Measurements from ENCODE around the gene EVPL. TPM values are rescaled to one million over a fixed set of nuclear protein-coding genes. Genes with fewer than 3 reads are reported as not detected.

Gene EVPL
- total and polyA plus RNA-seq, 2 donors from 2014 or later: 11.1 to 23.5 TPM

GRCh38 chr17:76000016-76000754 is 26.9 kb downstream of the EVPL start:
- Histone ChIP-seq H3K27me3 (ENCODE audit: control insufficient read depth, insufficient read depth, low read length) (no peaks in the 10 kb centered on the region), H3K9ac (ENCODE audit: low read length in 3 of 3) (no peak overlapping the region), H3K36me3 (ENCODE audit: control insufficient read depth in 2 of 3, insufficient read depth in 3 of 3, low read length in 3 of 3) (no peaks in the 10 kb centered on the region), H3K9me3 (ENCODE audit: control insufficient read depth in 2 of 3, insufficient read depth in 1 of 3, low read length in 3 of 3) (no peaks in the 10 kb centered on the region), H3K4me3 (ENCODE audit: low read length in 3 of 3) (no peak overlapping the region), H3K4me1 (ENCODE audit: control insufficient read depth in 2 of 3, insufficient read depth in 2 of 3, low read depth in 1 of 3, low read length in 3 of 3) (peaks cover 0 to 9% (median 6%) of the 10 kb centered on the region in 3 donors), H3K27ac (ENCODE audit: low read depth in 2 of 2, low read length in 2 of 2) (peak overlapping the region in 1 of 2 donors; percentile 3)
- DNase-seq: peak in 4 of 5 donors; percentile 45 to 76 (median 64)
- FAIRE-seq: no peak
- peak; percentile 54 for TF ChIP-seq CTCF (IDR thresholded peaks at IDR 0.05; ENCODE audit: borderline replicate concordance, extremely low read depth, insufficient read depth)
- intact Hi-C loops (cut with DNase I): loop anchor here (10.0 kb wide), 1 partner anchor 85 kb away; no protein-coding TSS in a partner anchor

- no peak for DNase-seq
- peaks cover 0 to 9% (median 6%) of the 10 kb centered on the region in 3 donors for H3K4me1 ChIP-seq (ENCODE audit: control insufficient read depth in 2 of 3, insufficient read depth in 2 of 3, low read depth in 1 of 3, low read length in 3 of 3)
- intact Hi-C loops (cut with DNase I): no loop called here
- FAIRE-seq: no peak
- H3K9ac ChIP-seq (ENCODE audit: low read length in 3 of 3): peak overlapping the region in 1 of 3 donors; percentile 40
- no peaks in the 10 kb centered on the region for H3K9me3 ChIP-seq (ENCODE audit: control insufficient read depth in 2 of 3, insufficient read depth in 1 of 3, low read length in 3 of 3)
- peak overlapping the region in 1 of 2 donors; percentile 43 for H3K27ac ChIP-seq (ENCODE audit: low read depth in 2 of 2, low read length in 2 of 2)
- H3K27me3 ChIP-seq (ENCODE audit: control insufficient read depth, insufficient read depth, low read length): no peaks in the 10 kb centered on the region
- no peak for TF ChIP-seq CTCF (IDR thresholded peaks at IDR 0.05; ENCODE audit: borderline replicate concordance, extremely low read depth, insufficient read depth)
- no peaks in the 10 kb centered on the region for H3K36me3 ChIP-seq (ENCODE audit: control insufficient read depth in 2 of 3, insufficient read depth in 3 of 3, low read length in 3 of 3)
- H3K4me3 ChIP-seq (ENCODE audit: low read length in 3 of 3): no peak overlapping the region
These were observed 28.7 kb downstream of the EVPL start for GRCh38 chr17:75998327-75998795.

DNA sequence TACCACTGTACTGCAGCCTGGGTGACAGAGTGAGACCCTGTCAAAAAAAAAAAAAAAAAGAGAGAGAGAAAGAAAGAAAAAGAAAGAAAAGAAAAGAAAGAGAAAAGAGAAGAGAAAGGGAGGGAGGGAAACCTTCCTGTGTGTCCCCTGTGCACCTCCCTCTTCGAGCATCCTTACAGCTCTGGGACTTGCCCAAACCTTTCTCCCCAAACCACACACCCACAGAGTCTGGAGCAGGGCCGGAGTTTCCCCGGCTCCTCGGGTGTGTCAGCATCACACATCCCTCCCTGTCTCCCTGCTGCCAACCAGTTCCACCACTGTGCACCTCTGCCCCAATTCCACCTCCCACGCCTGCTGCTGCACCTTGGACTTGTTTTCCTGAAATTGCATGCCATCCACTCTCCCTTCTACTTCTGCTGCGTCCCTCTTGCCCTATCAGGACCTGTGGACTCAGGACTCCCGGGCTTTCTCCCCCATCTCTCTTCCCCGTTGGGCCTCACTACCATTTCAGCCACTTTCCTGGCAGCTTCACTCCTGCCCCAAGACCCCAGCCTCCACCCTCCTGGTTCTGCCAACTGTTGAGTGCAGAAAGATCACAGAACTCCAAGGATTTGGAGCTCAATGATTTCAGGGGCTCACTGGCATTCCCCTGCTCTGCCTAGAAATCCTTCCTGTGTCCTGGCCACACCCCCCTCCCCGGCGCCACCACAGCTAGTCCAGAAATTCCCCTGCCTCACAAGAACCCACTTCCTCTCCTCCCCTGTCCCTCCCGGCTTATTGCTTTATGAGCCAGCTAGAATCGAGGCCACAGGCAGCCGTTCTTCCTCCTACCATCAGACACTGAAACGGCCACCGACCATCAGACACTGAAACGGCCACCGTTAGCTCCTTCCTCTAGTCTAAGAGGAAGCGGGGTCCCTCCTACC is 30.2 kb downstream of the EVPL start:
- TF ChIP-seq CTCF (IDR thresholded peaks at IDR 0.05; ENCODE audit: borderline replicate concordance, extremely low read depth, insufficient read depth): no peak
- FAIRE-seq (no peak), DNase-seq (peak in 4 of 5 donors; percentile 61 to 81 (median 66))
- Histone ChIP-seq H3K27ac (ENCODE audit: low read depth in 2 of 2, low read length in 2 of 2) (peak overlapping the region; percentile 71 to 88), H3K9ac (ENCODE audit: low read length in 3 of 3) (peak overlapping the region in 1 of 3 donors; percentile 44), H3K36me3 (ENCODE audit: control insufficient read depth in 2 of 3, insufficient read depth in 3 of 3, low read length in 3 of 3) (no peaks in the 10 kb centered on the region), H3K4me3 (ENCODE audit: low read length in 3 of 3) (no peak overlapping the region), H3K27me3 (ENCODE audit: control insufficient read depth, insufficient read depth, low read length) (no peaks in the 10 kb centered on the region), H3K9me3 (ENCODE audit: control insufficient read depth in 2 of 3, insufficient read depth in 1 of 3, low read length in 3 of 3) (no peaks in the 10 kb centered on the region), H3K4me1 (ENCODE audit: control insufficient read depth in 2 of 3, insufficient read depth in 2 of 3, low read depth in 1 of 3, low read length in 3 of 3) (peaks cover 0 to 6% (median 4%) of the 10 kb centered on the region in 3 donors)
- intact Hi-C loops (cut with DNase I): no loop called here
